ENCODE measurements around the gene CADM2.

DNA sequence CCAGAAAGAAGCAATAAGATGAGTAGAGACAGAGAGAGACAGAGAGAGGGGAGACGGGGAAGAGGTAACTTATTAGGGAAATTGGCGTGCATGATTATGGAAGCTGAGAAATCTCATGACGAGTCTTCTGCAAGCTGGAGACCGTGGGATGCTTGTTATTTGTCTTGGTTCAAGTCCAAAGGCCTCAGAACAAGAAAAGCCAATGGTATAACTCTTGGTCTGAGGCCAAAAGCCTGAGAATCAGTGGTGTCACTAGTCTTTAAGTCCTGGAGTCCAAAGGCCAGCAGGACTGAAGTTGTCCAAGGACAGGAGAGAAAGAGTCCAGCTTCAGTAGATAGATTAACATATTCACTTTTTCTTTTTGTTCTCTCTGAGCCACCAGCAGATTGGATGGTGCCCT is 613.6 kb downstream of the CADM2 start:
- TF ChIP-seq, protein P1, sequence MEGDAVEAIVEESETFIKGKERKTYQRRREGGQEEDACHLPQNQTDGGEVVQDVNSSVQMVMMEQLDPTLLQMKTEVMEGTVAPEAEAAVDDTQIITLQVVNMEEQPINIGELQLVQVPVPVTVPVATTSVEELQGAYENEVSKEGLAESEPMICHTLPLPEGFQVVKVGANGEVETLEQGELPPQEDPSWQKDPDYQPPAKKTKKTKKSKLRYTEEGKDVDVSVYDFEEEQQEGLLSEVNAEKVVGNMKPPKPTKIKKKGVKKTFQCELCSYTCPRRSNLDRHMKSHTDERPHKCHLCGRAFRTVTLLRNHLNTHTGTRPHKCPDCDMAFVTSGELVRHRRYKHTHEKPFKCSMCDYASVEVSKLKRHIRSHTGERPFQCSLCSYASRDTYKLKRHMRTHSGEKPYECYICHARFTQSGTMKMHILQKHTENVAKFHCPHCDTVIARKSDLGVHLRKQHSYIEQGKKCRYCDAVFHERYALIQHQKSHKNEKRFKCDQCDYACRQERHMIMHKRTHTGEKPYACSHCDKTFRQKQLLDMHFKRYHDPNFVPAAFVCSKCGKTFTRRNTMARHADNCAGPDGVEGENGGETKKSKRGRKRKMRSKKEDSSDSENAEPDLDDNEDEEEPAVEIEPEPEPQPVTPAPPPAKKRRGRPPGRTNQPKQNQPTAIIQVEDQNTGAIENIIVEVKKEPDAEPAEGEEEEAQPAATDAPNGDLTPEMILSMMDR (conservative IDR thresholded peaks at IDR 0.05; ENCODE audit: low read depth in 2 of 2): no peak
- TF ChIP-seq POLR2AphosphoS5 (IDR thresholded peaks at IDR 0.05; ENCODE audit: low read depth): no peak
- TF ChIP-seq EZH2phosphoT487 (IDR thresholded peaks at IDR 0.05; ENCODE audit: unreplicated experiment): no peak
- TF ChIP-seq JUNB (IDR thresholded peaks at IDR 0.05; ENCODE audit: unreplicated experiment): no peak
- no peak for TF ChIP-seq EZH2 (IDR thresholded peaks at IDR 0.05; ENCODE audit: low read depth, unreplicated experiment)
- TF ChIP-seq, protein P2, sequence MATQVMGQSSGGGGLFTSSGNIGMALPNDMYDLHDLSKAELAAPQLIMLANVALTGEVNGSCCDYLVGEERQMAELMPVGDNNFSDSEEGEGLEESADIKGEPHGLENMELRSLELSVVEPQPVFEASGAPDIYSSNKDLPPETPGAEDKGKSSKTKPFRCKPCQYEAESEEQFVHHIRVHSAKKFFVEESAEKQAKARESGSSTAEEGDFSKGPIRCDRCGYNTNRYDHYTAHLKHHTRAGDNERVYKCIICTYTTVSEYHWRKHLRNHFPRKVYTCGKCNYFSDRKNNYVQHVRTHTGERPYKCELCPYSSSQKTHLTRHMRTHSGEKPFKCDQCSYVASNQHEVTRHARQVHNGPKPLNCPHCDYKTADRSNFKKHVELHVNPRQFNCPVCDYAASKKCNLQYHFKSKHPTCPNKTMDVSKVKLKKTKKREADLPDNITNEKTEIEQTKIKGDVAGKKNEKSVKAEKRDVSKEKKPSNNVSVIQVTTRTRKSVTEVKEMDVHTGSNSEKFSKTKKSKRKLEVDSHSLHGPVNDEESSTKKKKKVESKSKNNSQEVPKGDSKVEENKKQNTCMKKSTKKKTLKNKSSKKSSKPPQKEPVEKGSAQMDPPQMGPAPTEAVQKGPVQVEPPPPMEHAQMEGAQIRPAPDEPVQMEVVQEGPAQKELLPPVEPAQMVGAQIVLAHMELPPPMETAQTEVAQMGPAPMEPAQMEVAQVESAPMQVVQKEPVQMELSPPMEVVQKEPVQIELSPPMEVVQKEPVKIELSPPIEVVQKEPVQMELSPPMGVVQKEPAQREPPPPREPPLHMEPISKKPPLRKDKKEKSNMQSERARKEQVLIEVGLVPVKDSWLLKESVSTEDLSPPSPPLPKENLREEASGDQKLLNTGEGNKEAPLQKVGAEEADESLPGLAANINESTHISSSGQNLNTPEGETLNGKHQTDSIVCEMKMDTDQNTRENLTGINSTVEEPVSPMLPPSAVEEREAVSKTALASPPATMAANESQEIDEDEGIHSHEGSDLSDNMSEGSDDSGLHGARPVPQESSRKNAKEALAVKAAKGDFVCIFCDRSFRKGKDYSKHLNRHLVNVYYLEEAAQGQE (IDR thresholded peaks at IDR 0.05; ENCODE audit: unreplicated experiment): no peak
- TF ChIP-seq CREB1 (CRISPR knock-in tag; IDR thresholded peaks at IDR 0.05; ENCODE audit: low read depth): no peak
- no peak for TF ChIP-seq ZNF114 (CRISPR knock-in tag; IDR thresholded peaks at IDR 0.05)
